PC-9 (cell line): ENCODE results near the gene TMEM150A. TPM values are rescaled to one million over a fixed set of nuclear protein-coding genes. Genes with fewer than 3 reads are reported as not detected.

ENCODE experiments used
- BruUV-seq: library from RNA; stranded (reverse); fragments of 400-500 nt; replicated peaks from 2 replicates; lab custom pipeline; 2021; lab: Mats Ljungman, UMichigan
- CTCF ChIA-PET: fragments of 300-600 bp; sonication (Branson Sonifier 250); formaldehyde crosslinking; loops from one replicate; lab custom pipeline; 2022; ENCODE audit warnings: antibody characterized with exemption; lab: Charles Lee
- POLR2A ChIA-PET: fragments of 300-600 bp; sonication (Branson Sonifier 250); formaldehyde crosslinking; loops from one replicate; lab custom pipeline; 2022; ENCODE audit warnings: antibody characterized with exemption; ENCODE audit not compliant: unreplicated experiment; lab: Charles Lee
- DNase-seq, 2 experiments: peaks; one replicate each; pipeline versions ENCODE4 v3.0.0 to v3.0.0-alpha.2; 2015 to 2022; ENCODE audit warnings: mixed read lengths in 1 of 2
- H2AFZ ChIP-seq: fragments of 200-600 bp; sonication (generic); 2 replicates; pipeline ENCODE4 v1.8.1; 2017; ENCODE audit warnings: antibody characterized with exemption
- H3F3A ChIP-seq: fragments of 200-600 bp; sonication (generic); 2 replicates; pipeline ENCODE4 v1.8.1; 2017; ENCODE audit warnings: antibody characterized with exemption, mild to moderate bottlenecking, low read depth; ENCODE audit not compliant: insufficient read depth
- H3K27ac ChIP-seq: fragments of 200-600 bp; sonication (generic); 2 replicates; pipeline ENCODE4 v1.6.1; 2016; ENCODE audit warnings: mixed run types
- H3K27me3 ChIP-seq: fragments of 200-600 bp; sonication (generic); 2 replicates; pipeline ENCODE4 v1.6.1; 2016; ENCODE audit warnings: low read depth, mixed run types; ENCODE audit not compliant: insufficient read depth
- H3K36me3 ChIP-seq: fragments of 200-600 bp; sonication (generic); 2 replicates; pipeline ENCODE4 v1.6.1; 2016; ENCODE audit warnings: low read depth, mixed run types
- H3K4me1 ChIP-seq: fragments of 200-600 bp; sonication (generic); replicated peaks from 2 replicates; pipeline ENCODE4 v1.6.1; 2016; ENCODE audit warnings: mixed run types; ENCODE audit not compliant: insufficient read depth
- H3K4me2 ChIP-seq: fragments of 200-600 bp; sonication (generic); 2 replicates; pipeline ENCODE4 v1.6.1; 2017; ENCODE audit warnings: mixed run types
- H3K4me3 ChIP-seq: fragments of 200-600 bp; sonication (generic); 2 replicates; pipeline ENCODE4 v1.6.1; 2016; ENCODE audit warnings: mixed run types
- H3K79me2 ChIP-seq: fragments of 200-600 bp; sonication (generic); 2 replicates; pipeline ENCODE4 v1.6.1; 2017; ENCODE audit warnings: low read depth, mixed run types
- H3K9me2 ChIP-seq: fragments of 200-600 bp; sonication (generic); 2 replicates; pipeline ENCODE4 v1.8.1; 2017; ENCODE audit warnings: mild to moderate bottlenecking; ENCODE audit not compliant: insufficient read depth
- H3K9me3 ChIP-seq: fragments of 200-600 bp; sonication (generic); 2 replicates; pipeline ENCODE4 v1.8.1; 2016; ENCODE audit warnings: low read depth; ENCODE audit not compliant: insufficient read depth
- H4K20me1 ChIP-seq: fragments of 200-600 bp; sonication (generic); 2 replicates; pipeline ENCODE4 v1.8.1; 2017; ENCODE audit not compliant: insufficient read depth
- EZH2 ChIP-seq: fragments of 200-600 bp; sonication (generic); IDR thresholded peaks from 2 replicates; pipeline ENCODE4 v1.8.0; 2017; ENCODE audit warnings: antibody characterized with exemption, low read depth
- intact Hi-C: fragments of 100-400 bp; cut with micrococcal nuclease; formaldehyde crosslinking; loops from one replicate; pipeline ENCODE4 v1.10.0; 2022; ENCODE audit not compliant: unreplicated experiment
- total RNA-seq: library from RNA; stranded (reverse); gene quantifications from 2 replicates; pipeline ENCODE4 v1.2.3, GENCODE V29; 2021
- TF ChIP-seq, protein P1 (sequence below): fragments of 200-600 bp; sonication (generic); conservative IDR thresholded peaks from 2 replicates; pipeline ENCODE4 v1.6.1; 2017; ENCODE audit warnings: mixed run types, antibody characterized with exemption, mild to moderate bottlenecking, moderate library complexity

TMEM150A gene
- total RNA-seq, 1 experiment from 2014 or later, result 5.3 TPM

DNA sequence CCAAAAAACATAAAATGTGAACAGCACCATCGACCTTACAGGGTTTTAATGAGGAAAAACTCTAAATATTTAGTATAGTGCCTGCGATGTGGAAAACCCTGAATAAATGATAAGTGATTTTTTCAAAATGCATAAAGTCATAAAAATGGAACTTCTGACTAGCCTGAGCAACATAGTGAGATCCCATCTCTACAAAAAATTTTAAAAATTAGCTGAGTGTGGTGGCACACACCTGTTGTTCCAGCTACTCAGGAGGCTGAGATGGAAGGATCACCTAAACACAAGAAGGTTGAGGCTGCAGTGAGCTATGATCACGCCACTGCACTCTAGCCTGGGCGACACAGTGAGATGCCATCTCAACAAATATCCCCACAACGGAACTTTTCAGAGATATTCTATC, 45.4 kb downstream of the TMEM150A start:
- TF ChIP-seq, protein P1, sequence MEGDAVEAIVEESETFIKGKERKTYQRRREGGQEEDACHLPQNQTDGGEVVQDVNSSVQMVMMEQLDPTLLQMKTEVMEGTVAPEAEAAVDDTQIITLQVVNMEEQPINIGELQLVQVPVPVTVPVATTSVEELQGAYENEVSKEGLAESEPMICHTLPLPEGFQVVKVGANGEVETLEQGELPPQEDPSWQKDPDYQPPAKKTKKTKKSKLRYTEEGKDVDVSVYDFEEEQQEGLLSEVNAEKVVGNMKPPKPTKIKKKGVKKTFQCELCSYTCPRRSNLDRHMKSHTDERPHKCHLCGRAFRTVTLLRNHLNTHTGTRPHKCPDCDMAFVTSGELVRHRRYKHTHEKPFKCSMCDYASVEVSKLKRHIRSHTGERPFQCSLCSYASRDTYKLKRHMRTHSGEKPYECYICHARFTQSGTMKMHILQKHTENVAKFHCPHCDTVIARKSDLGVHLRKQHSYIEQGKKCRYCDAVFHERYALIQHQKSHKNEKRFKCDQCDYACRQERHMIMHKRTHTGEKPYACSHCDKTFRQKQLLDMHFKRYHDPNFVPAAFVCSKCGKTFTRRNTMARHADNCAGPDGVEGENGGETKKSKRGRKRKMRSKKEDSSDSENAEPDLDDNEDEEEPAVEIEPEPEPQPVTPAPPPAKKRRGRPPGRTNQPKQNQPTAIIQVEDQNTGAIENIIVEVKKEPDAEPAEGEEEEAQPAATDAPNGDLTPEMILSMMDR, result no peak
- no peak for TF ChIP-seq EZH2
- Histone ChIP-seq H3K4me2 (no peak overlapping the region), H3K4me3 (no peak overlapping the region), H3K9me2 (no peaks in the 10 kb centered on the region), H3K9me3 (no peaks in the 10 kb centered on the region), H3K4me1 (peaks cover 10% of the 10 kb centered on the region), H3K27me3 (no peaks in the 10 kb centered on the region), H3F3A (no peaks in the 10 kb centered on the region; the same call in 1 of the 2 replicates), H4K20me1 (no peaks in the 10 kb centered on the region), H2AFZ (no peak overlapping the region), H3K27ac (no peak overlapping the region), H3K79me2 (peaks cover 33% of the 10 kb centered on the region), H3K36me3 (peaks cover 14% of the 10 kb centered on the region; the same call in 1 of the 2 replicates)
- DNase-seq, result no peak
- no TSS peak for BruUV-seq
- POLR2A ChIA-PET, result interaction anchor here (0.5 to 0.7 kb wide), 4 partner anchors 11 to 653 kb away, joined by 3 to 6 read pairs (median 3); no protein-coding TSS in a partner anchor
- CTCF ChIA-PET, result interaction anchor here (0.8 kb wide), 1 partner anchor 146 kb away, joined by 3 read pairs; no protein-coding TSS in a partner anchor
- intact Hi-C loops, result no loop called here

DNA sequence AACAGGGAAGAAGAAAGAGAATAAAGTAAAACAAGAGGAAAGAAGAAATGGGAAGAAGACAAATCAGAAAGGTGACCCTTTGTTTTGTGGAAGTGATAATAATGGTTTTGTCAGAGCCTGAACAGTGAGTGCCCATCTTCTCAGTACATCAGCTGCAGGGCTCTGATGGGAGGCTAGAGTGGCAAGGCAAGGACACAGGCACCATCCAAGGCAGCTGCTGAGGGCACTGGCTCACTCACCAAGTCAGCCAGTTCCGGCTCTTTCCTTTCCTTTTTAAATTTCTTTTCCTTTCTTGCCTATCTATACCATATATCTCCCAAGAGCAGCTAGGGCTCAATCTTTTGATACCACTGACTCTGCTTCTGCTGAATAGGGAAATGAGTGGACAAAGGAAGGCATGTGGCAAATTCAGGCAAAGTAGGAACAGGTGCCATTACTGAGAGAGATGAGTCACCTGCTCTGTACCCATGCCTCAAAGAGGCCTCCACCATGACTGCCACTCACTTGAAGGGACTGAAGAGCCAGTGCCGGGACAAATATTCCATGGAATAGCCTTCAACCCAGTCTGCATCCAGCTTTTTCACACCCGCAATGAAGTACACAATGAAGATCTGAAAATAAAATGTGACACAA, 47.4 kb downstream of the TMEM150A start:
- ChIA-PET POLR2A (no interaction called here), CTCF (no interaction called here)
- peaks cover 23% of the 10 kb centered on the region for H3K79me2 ChIP-seq
- peaks cover 4% of the 10 kb centered on the region for H3K4me1 ChIP-seq
- H4K20me1 ChIP-seq, result no peaks in the 10 kb centered on the region
- no peak overlapping the region for H2AFZ ChIP-seq
- no peaks in the 10 kb centered on the region for H3K9me2 ChIP-seq
- no peaks in the 10 kb centered on the region for H3K27me3 ChIP-seq
- BruUV-seq, result no TSS peak
- DNase-seq, result no peak
- no peak overlapping the region for H3K4me2 ChIP-seq
- H3K9me3 ChIP-seq, result no peaks in the 10 kb centered on the region
- H3K36me3 ChIP-seq, result peaks cover 19% of the 10 kb centered on the region; the same call in 1 of the 2 replicates
- peaks cover 5% of the 10 kb centered on the region; the same call in 1 of the 2 replicates for H3F3A ChIP-seq
- intact Hi-C loops, result loop anchor here (5.0 kb wide), 2 partner anchors 228 to 253 kb away; partner anchors contain the start of gene TGOLN2
- TF ChIP-seq, protein P1, result no peak
- no peak for TF ChIP-seq EZH2
- no peak overlapping the region for H3K4me3 ChIP-seq
- no peak overlapping the region for H3K27ac ChIP-seq

DNA sequence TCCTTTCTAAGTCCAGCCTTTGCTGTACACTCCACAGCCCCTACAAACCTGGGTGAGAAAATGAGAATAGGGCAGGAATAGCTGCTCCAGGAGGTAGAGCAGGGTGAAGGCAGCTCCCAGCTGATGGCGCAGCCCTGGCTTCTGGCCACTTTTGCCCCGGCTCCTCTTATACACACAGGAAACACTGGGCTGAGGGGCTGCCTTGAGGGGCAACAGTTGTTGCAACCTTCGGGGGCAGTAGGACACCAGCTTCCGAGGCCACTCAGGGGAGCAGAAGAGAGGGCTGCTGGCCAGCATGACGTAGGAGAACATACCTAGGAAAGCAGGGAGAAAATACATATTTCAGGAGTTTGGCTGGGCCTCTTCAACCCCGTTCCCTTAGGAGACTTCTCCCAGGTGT, 49.3 kb downstream of the TMEM150A start:
- DNase-seq, result no peak
- Histone ChIP-seq H3K4me1 (no peaks in the 10 kb centered on the region), H3K9me3 (no peaks in the 10 kb centered on the region), H3K27ac (no peak overlapping the region), H3F3A (peaks cover 18% of the 10 kb centered on the region; the same call in 1 of the 2 replicates), H3K4me3 (no peak overlapping the region), H3K9me2 (no peaks in the 10 kb centered on the region), H3K27me3 (no peaks in the 10 kb centered on the region), H3K79me2 (peaks cover 5% of the 10 kb centered on the region; the same call in 1 of the 2 replicates), H4K20me1 (no peaks in the 10 kb centered on the region), H2AFZ (no peak overlapping the region), H3K4me2 (no peak overlapping the region), H3K36me3 (0 out of 2 replicates have a peak, but pooled peaks cover 10% of the 10 kb centered on the region)
- intact Hi-C loops, result loop anchor here (5.0 kb wide), 2 partner anchors 226 to 251 kb away; partner anchors contain the start of gene TGOLN2
- POLR2A ChIA-PET, result interaction anchor here (0.5 kb wide), 1 partner anchor 42 kb away, joined by 3 read pairs; the partner anchor contains the start of gene RNF181
- no peak for TF ChIP-seq EZH2
- TF ChIP-seq, protein P1, result no peak
- CTCF ChIA-PET, result interaction anchor here (0.6 to 1.6 kb wide), 2 partner anchors 42 to 132 kb away, joined by 3 to 6 read pairs; partner anchors contain the start of gene RNF181
- BruUV-seq, result no TSS peak
